B cell (primary cell): Measurements from ENCODE around the gene GARS1.

Experiments used
- CTCF ChIP-seq: fragments of 200-600 bp; IDR thresholded peaks from one replicate; pipeline ENCODE4 v1.8.0; 2022; ENCODE audit warnings: antibody characterized with exemption, mild to moderate bottlenecking
- EZH2 ChIP-seq: IDR thresholded peaks from 2 replicates; pipeline ENCODE4 v1.6.1; 2012; ENCODE audit warnings: borderline replicate concordance, low read depth, mild to moderate bottlenecking, moderate library complexity, low read length; ENCODE audit not compliant: insufficient read depth, poor library complexity, severe bottlenecking

GRCh38 chr7:30575910-30576309 is 18.8 kb upstream of the GARS1 start:
- TF ChIP-seq CTCF = no peak
- no peak for TF ChIP-seq EZH2
